HCT116 (cell line): ENCODE data around the gene DNAH7. TPM values are rescaled to one million over a fixed set of nuclear protein-coding genes. Genes with fewer than 3 reads are reported as not detected.
A peak's percentile ranks its signal among the peaks of the same experiment; 100 is the strongest.

Experiments
- ATAC-seq: fragments of 200-7000 bp; cut with Tn5 transposase; 2 replicates; pipeline ENCODE4 v1.9.1; 2020; ENCODE audit warnings: mild to moderate bottlenecking, moderate library complexity
- BruUV-seq: library from RNA; stranded (reverse); fragments of 400-500 nt; replicated peaks from 2 replicates; lab custom pipeline; 2021; lab: Mats Ljungman, UMichigan
- CTCF ChIA-PET: fragments of 300-600 bp; sonication (Branson Sonifier 250); formaldehyde crosslinking; loops from one replicate; lab custom pipeline; 2021; ENCODE audit warnings: antibody characterized with exemption; lab: Charles Lee
- POLR2A ChIA-PET: fragments of 300-600, 350-600 bp; sonication (Branson Sonifier 250); formaldehyde crosslinking; loops from one replicate; lab custom pipeline; 2021; ENCODE audit warnings: antibody characterized with exemption; lab: Charles Lee
- RAD21 ChIA-PET, 2 experiments: fragments of 300-600 bp; sonication (Branson Sonifier 250); formaldehyde crosslinking; loops; one replicate each; lab custom pipeline; 2023; ENCODE audit warnings: low total read pairs in 2 of 2; ENCODE audit not compliant: uncharacterized antibody in 2 of 2, unreplicated experiment in 2 of 2, low non-redundant PET in 1 of 2; lab: Charles Lee
- DNase-seq: peaks from one replicate; pipeline ENCODE4 v3.0.0-alpha.2; 2010; ENCODE audit warnings: low read depth, low spot score
- H2AFZ ChIP-seq: fragments of 200-600 bp; shearing (Covaris generic), sonication (generic); 2 replicates; pipeline ENCODE4 v1.6.1; 2017; ENCODE audit warnings: low read depth, mixed run types, mixed read lengths, antibody characterized with exemption, low read length; ENCODE audit not compliant: poor library complexity, severe bottlenecking
- H3K27ac ChIP-seq: 2 replicates; pipeline ENCODE4 v1.5.1; 2012; ENCODE audit warnings: low read depth, low read length
- H3K27me3 ChIP-seq: fragments of 200-600 bp; sonication (generic); 2 replicates; pipeline ENCODE4 v1.6.1; 2016; ENCODE audit warnings: mixed run types, low read length, mixed read lengths; ENCODE audit not compliant: insufficient read depth
- H3K36me3 ChIP-seq, 2 experiments: fragments of 200-500 bp in 1 of 2; fragments of 200-600 bp in 1 of 2; sonication (Bioruptor generic) in 1 of 2; sonication (generic) in 1 of 2; 2 replicates each; pipeline versions ENCODE4 v1.5.1 to v1.6.1; 2014 to 2016; ENCODE audit warnings: low read length in 2 of 2, inconsistent platforms in 1 of 2, mixed read lengths in 1 of 2, mixed run types in 1 of 2; ENCODE audit not compliant: insufficient read depth in 2 of 2, control insufficient read depth in 1 of 2
- H3K4me1 ChIP-seq, 2 experiments: fragments of 200-600 bp in 1 of 2; sonication (generic) in 1 of 2; 2 replicates each; pipeline versions ENCODE4 v1.5.1 to v1.6.1; 2012 to 2017; ENCODE audit warnings: low read length in 2 of 2, inconsistent platforms in 1 of 2, mild to moderate bottlenecking in 1 of 2, mixed read lengths in 1 of 2, mixed run types in 1 of 2, moderate library complexity in 1 of 2; ENCODE audit not compliant: insufficient read depth in 2 of 2, control insufficient read depth in 1 of 2
- H3K4me2 ChIP-seq: fragments of 200-600 bp; sonication (generic); 2 replicates; pipeline ENCODE4 v1.6.1; 2017; ENCODE audit warnings: mixed run types, low read length, mixed read lengths
- H3K4me3 ChIP-seq, 2 experiments: fragments of 200-600 bp in 1 of 2; sonication (generic) in 1 of 2; replicated peaks in 1 of 2; 2 replicates each; pipeline ENCODE4 v1.5.1; 2011 to 2016; ENCODE audit warnings: low read length in 2 of 2, control low read depth in 1 of 2, low read depth in 1 of 2, mild to moderate bottlenecking in 1 of 2, mixed read lengths in 1 of 2, mixed run types in 1 of 2
- H3K79me2 ChIP-seq: fragments of 200-600 bp; sonication (generic); 2 replicates; pipeline ENCODE4 v1.6.1; 2017; ENCODE audit warnings: mild to moderate bottlenecking, mixed run types, low read length, moderate library complexity, mixed read lengths; ENCODE audit not compliant: insufficient read depth
- H3K9ac ChIP-seq: fragments of 200-600 bp; sonication (generic); 2 replicates; pipeline ENCODE4 v1.6.1; 2016; ENCODE audit warnings: low read length, mixed read lengths
- H3K9me2 ChIP-seq: fragments of 200-600 bp; sonication (generic), shearing (Covaris generic); 2 replicates; pipeline ENCODE4 v1.6.1; 2017; ENCODE audit warnings: mixed run types, mild to moderate bottlenecking, moderate library complexity; ENCODE audit not compliant: insufficient read depth
- H3K9me3 ChIP-seq, 2 experiments: fragments of 200-500 bp in 1 of 2; fragments of 200-600 bp in 1 of 2; sonication (Bioruptor generic) in 1 of 2; sonication (generic) in 1 of 2; 2 replicates each; pipeline ENCODE4 v1.6.1; 2014 to 2017; ENCODE audit warnings: low read length in 2 of 2, mixed read lengths in 2 of 2, inconsistent platforms in 1 of 2, low read depth in 1 of 2, mild to moderate bottlenecking in 1 of 2, mixed run types in 1 of 2, moderate library complexity in 1 of 2; ENCODE audit not compliant: control insufficient read depth in 1 of 2, insufficient read depth in 1 of 2
- H4K20me1 ChIP-seq: fragments of 200-600 bp; sonication (generic), shearing (Covaris generic); 2 replicates; pipeline ENCODE4 v1.6.1; 2017; ENCODE audit warnings: mixed run types, mild to moderate bottlenecking, moderate library complexity; ENCODE audit not compliant: insufficient read depth
- EZH2 ChIP-seq: fragments of 200-600 bp; sonication (generic); IDR thresholded peaks from 2 replicates; pipeline ENCODE4 v1.6.1; 2017; ENCODE audit warnings: antibody characterized with exemption, mixed run types
- RAD21 ChIP-seq: IDR thresholded peaks from 2 replicates; pipeline ENCODE4 v1.6.1; 2012; ENCODE audit warnings: low read depth, mild to moderate bottlenecking
- SRF ChIP-seq: IDR thresholded peaks from 2 replicates; pipeline ENCODE4 v1.6.1; 2012; ENCODE audit warnings: low read depth
- intact Hi-C: fragments of 100-400 bp; cut with micrococcal nuclease; formaldehyde crosslinking; loops from 2 replicates; pipeline ENCODE4 v1.10.0; 2022
- total RNA-seq: library from RNA; stranded (reverse); gene quantifications from one replicate; pipeline ENCODE4 v1.2.1, GENCODE V29; 2021; ENCODE audit not compliant: unreplicated experiment
- TF ChIP-seq, protein P1 (sequence below): IDR thresholded peaks from 2 replicates; pipeline ENCODE4 v1.6.1; 2012
- TF ChIP-seq, protein P2 (sequence below): IDR thresholded peaks from 2 replicates; pipeline ENCODE4 v1.6.1; 2012; ENCODE audit warnings: low read depth
- TF ChIP-seq, protein P3 (sequence below): IDR thresholded peaks from 2 replicates; pipeline ENCODE4 v1.6.1; 2012

The DNAH7 gene
- total RNA-seq, 1 experiment from 2014 or later, result not detected

DNA sequence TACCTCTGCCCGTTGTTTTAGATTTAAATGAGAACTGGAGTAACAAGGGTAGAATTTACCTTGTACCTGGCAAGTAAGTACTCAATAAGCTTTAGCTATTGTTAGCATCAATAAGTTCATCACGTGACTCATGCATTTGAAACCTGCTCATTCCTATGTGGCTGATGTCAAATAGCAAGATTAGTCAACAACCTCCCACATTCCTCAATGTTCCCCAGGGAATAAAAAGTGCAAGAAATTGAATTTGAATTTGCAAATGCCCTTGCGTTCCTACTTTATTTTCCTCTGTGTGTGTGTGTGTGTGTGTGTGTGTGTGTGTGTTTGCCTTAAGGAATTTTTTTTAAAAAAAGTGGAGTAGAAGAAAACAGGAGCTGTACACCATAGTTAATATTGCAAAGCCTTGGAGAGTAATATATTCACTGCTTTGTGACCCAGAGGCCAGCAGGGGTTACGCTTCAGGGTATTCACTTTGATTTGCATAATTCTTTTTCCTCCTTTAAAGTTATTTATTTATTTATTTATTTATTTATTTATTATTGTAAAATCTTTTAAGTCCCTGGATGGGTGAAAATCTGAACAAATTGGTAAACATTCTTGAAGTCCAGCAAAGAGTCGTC lies 43.9 kb upstream of the DNAH7 start:
- intact Hi-C loops, result no loop called here
- Histone ChIP-seq H3K27ac (no peak overlapping the region), H4K20me1 (no peaks in the 10 kb centered on the region), H3K27me3 (no peaks in the 10 kb centered on the region), H3K4me1 (peaks cover 0 to 8% of the 10 kb centered on the region in 2 experiments; a peak in 2 of 4 replicates), H3K36me3 (no peaks in the 10 kb centered on the region), H3K4me2 (no peak overlapping the region), H3K4me3 (no peak overlapping the region), H3K9me2 (no peaks in the 10 kb centered on the region), H2AFZ (peak overlapping the region; percentile 84), H3K9ac (no peak overlapping the region), H3K79me2 (no peaks in the 10 kb centered on the region), H3K9me3 (no peaks in the 10 kb centered on the region)
- POLR2A ChIA-PET, result no interaction called here
- no peak for TF ChIP-seq EZH2
- TF ChIP-seq, protein P1, sequence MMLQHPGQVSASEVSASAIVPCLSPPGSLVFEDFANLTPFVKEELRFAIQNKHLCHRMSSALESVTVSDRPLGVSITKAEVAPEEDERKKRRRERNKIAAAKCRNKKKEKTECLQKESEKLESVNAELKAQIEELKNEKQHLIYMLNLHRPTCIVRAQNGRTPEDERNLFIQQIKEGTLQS, result no peak
- TF ChIP-seq, protein P2, sequence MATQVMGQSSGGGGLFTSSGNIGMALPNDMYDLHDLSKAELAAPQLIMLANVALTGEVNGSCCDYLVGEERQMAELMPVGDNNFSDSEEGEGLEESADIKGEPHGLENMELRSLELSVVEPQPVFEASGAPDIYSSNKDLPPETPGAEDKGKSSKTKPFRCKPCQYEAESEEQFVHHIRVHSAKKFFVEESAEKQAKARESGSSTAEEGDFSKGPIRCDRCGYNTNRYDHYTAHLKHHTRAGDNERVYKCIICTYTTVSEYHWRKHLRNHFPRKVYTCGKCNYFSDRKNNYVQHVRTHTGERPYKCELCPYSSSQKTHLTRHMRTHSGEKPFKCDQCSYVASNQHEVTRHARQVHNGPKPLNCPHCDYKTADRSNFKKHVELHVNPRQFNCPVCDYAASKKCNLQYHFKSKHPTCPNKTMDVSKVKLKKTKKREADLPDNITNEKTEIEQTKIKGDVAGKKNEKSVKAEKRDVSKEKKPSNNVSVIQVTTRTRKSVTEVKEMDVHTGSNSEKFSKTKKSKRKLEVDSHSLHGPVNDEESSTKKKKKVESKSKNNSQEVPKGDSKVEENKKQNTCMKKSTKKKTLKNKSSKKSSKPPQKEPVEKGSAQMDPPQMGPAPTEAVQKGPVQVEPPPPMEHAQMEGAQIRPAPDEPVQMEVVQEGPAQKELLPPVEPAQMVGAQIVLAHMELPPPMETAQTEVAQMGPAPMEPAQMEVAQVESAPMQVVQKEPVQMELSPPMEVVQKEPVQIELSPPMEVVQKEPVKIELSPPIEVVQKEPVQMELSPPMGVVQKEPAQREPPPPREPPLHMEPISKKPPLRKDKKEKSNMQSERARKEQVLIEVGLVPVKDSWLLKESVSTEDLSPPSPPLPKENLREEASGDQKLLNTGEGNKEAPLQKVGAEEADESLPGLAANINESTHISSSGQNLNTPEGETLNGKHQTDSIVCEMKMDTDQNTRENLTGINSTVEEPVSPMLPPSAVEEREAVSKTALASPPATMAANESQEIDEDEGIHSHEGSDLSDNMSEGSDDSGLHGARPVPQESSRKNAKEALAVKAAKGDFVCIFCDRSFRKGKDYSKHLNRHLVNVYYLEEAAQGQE, result no peak
- RAD21 ChIA-PET, result no interaction called here
- no TSS peak for BruUV-seq
- CTCF ChIA-PET, result interaction anchor here (0.8 kb wide), 1 partner anchor 224 kb away, joined by 3 read pairs; no protein-coding TSS in a partner anchor
- 0 out of 2 replicates have a peak, but pooled peaks have one; percentile 30 for ATAC-seq
- DNase-seq, result no peak

DNA sequence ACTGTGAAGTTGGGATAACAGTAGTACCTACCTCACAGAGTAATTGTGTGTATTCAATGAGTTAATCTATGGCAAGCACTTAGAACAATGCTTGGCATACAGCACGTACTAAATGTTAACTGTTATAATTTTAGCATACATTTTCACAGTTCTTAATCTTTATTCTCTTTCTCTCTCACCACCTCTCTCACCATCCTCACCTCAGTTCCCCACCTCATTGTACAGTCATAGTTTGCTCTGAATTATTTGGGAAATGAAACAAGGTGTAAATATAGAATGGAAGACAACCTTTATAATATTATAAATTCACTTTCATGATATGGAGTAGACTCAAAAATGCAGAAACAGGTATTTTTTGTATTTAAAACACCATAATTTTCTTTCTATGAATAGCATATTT lies 40.0 kb upstream of the DNAH7 start:
- ATAC-seq (no peak), DNase-seq (no peak)
- no peaks in the 10 kb centered on the region for H3K36me3 ChIP-seq
- peaks cover 0 to 8% of the 10 kb centered on the region in 2 experiments; a peak in 2 of 4 replicates for H3K4me1 ChIP-seq
- H3K9me3 ChIP-seq, result no peaks in the 10 kb centered on the region
- ChIA-PET POLR2A (no interaction called here), CTCF (no interaction called here), RAD21 (no interaction called here)
- H3K9ac ChIP-seq, result no peak overlapping the region
- no TSS peak for BruUV-seq
- H4K20me1 ChIP-seq, result no peaks in the 10 kb centered on the region
- H3K79me2 ChIP-seq, result no peaks in the 10 kb centered on the region
- TF ChIP-seq SRF (no peak), RAD21 (no peak)
- TF ChIP-seq, protein P3, sequence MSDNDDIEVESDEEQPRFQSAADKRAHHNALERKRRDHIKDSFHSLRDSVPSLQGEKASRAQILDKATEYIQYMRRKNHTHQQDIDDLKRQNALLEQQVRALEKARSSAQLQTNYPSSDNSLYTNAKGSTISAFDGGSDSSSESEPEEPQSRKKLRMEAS, result no peak
- H3K4me2 ChIP-seq, result no peak overlapping the region
- no peak overlapping the region for H3K27ac ChIP-seq
- intact Hi-C loops, result no loop called here
- H2AFZ ChIP-seq, result no peak overlapping the region
- H3K9me2 ChIP-seq, result no peaks in the 10 kb centered on the region
- no peaks in the 10 kb centered on the region for H3K27me3 ChIP-seq
- no peak overlapping the region for H3K4me3 ChIP-seq
